Left lung (tissue), 10 donors: ENCODE measurements around the gene MPG. TPM values are rescaled to one million over a fixed set of nuclear protein-coding genes. Genes with fewer than 3 reads are reported as not detected.

ENCODE experiments used
- ATAC-seq: fragments of 200-7000 bp; cut with Tn5 transposase; one replicate; pipeline ENCODE4 v1.9.1; 2020; ENCODE audit warnings: moderate library complexity
- DNase-seq, 4 donors: peaks; one replicate each; pipeline ENCODE4 v3.0.0-alpha.2; 2013 to 2020
- H3K27ac ChIP-seq, 2 donors: fragments of 200-600 bp; sonication (generic) in 1 of 2; one replicate each; pipeline versions ENCODE4 v1.5.0 to v1.8.0; 2020 to 2021
- H3K27me3 ChIP-seq, 2 donors: fragments of 200-600 bp; sonication (generic) in 1 of 2; one replicate each; pipeline versions ENCODE4 v1.5.0 to v1.8.0; 2020 to 2021
- H3K36me3 ChIP-seq, 2 donors: fragments of 200-600 bp; sonication (generic) in 1 of 2; one replicate each; pipeline versions ENCODE4 v1.5.0 to v1.8.0; 2020 to 2021
- H3K4me1 ChIP-seq, 2 donors: fragments of 200-600 bp; one replicate each; pipeline ENCODE4 v1.8.0; 2021
- H3K4me3 ChIP-seq, 2 donors: fragments of 200-600 bp; sonication (generic) in 1 of 2; one replicate each; pipeline versions ENCODE4 v1.5.0 to v1.8.0; 2020 to 2021; ENCODE audit warnings: mild to moderate bottlenecking in 1 of 2
- H3K9me3 ChIP-seq, 2 donors: fragments of 200-600 bp; sonication (generic) in 1 of 2; one replicate each; pipeline versions ENCODE4 v1.5.0 to v1.8.0; 2020 to 2021
- CTCF ChIP-seq, 2 donors: fragments of 200-600 bp; sonication (generic) in 1 of 2; IDR thresholded peaks; one replicate each; pipeline versions ENCODE4 v1.5.0 to v1.8.0; 2021; ENCODE audit warnings: antibody characterized with exemption in 2 of 2
- intact Hi-C, 2 donors: fragments of 100-400 bp; cut with DNase I; formaldehyde crosslinking; loops; one replicate each; pipeline versions ENCODE4 v1.11.2 to v1.14.2; 2022
- polyA plus RNA-seq, 6 donors: library from polyadenylated mRNA; unstranded; fragments of 120-200 nt; gene quantifications; one replicate each; pipeline ENCODE4 v1.2.1, GENCODE V29; 2013; ENCODE audit not compliant: insufficient read length in 6 of 6
- total RNA-seq, 2 donors: library from RNA; stranded (reverse); fragmentation: NEBNext Ultra II Directional; extraction: Animal tissue kit (Norgen Biotek cat#: 25700); gene quantifications; one replicate each; pipeline ENCODE4 v1.2.1, GENCODE V29; 2021
- donor health status: DM: no; HTN: yes; CAD: no.
- donor health status: DM: no; HTN: no; CAD: no.

MPG gene
- total and polyA plus RNA-seq, 8 donors = 22.2 to 47.6 (median 29.5) TPM

GRCh38 chr16:117379-118365 lies 39.6 kb downstream of the MPG start:
- Histone ChIP-seq H3K4me3 (no peak overlapping the region), H3K9me3 (no peaks in the 10 kb centered on the region), H3K27me3 (no peaks in the 10 kb centered on the region), H3K36me3 (peaks cover 0 to 28% of the 10 kb centered on the region in 2 donors), H3K27ac (no peak overlapping the region), H3K4me1 (peaks cover 0 to 2% of the 10 kb centered on the region in 2 donors)
- peak; percentile 91 for ATAC-seq
- DNase-seq = peak; percentile 42 to 83 (median 66)
- intact Hi-C loops = no loop called here
- peak; percentile 50 to 71 for TF ChIP-seq CTCF (IDR thresholded peaks at IDR 0.05)

- Histone ChIP-seq H3K36me3 (peaks cover 0 to 34% of the 10 kb centered on the region in 2 donors), H3K4me3 (no peak overlapping the region), H3K9me3 (no peaks in the 10 kb centered on the region), H3K27me3 (no peaks in the 10 kb centered on the region), H3K27ac (no peak overlapping the region), H3K4me1 (peaks cover 0 to 2% of the 10 kb centered on the region in 2 donors)
- intact Hi-C loops = no loop called here
- no peak for DNase-seq
- no peak for ATAC-seq
- no peak for TF ChIP-seq CTCF (IDR thresholded peaks at IDR 0.05)
Measured at GRCh38 chr16:118857-119256, 40.8 kb downstream of the MPG start.

GRCh38 chr16:119295-119694 lies 41.3 kb downstream of the MPG start:
- peaks cover 0 to 2% of the 10 kb centered on the region in 2 donors for H3K4me1 ChIP-seq
- TF ChIP-seq CTCF (IDR thresholded peaks at IDR 0.05) = no peak
- no peak for DNase-seq
- H3K36me3 ChIP-seq = peaks cover 0 to 30% of the 10 kb centered on the region in 2 donors
- intact Hi-C loops = no loop called here
- no peak for ATAC-seq
- H3K4me3 ChIP-seq = no peak overlapping the region
- no peaks in the 10 kb centered on the region for H3K9me3 ChIP-seq
- no peaks in the 10 kb centered on the region for H3K27me3 ChIP-seq
- no peak overlapping the region for H3K27ac ChIP-seq

GRCh38 chr16:119835-120491 lies 41.9 kb downstream of the MPG start:
- H3K27ac ChIP-seq = no peak overlapping the region
- peaks cover 0 to 2% of the 10 kb centered on the region in 2 donors for H3K4me1 ChIP-seq
- DNase-seq (no peak), ATAC-seq (no peak)
- TF ChIP-seq CTCF (IDR thresholded peaks at IDR 0.05) = no peak
- no peaks in the 10 kb centered on the region for H3K9me3 ChIP-seq
- no peak overlapping the region for H3K4me3 ChIP-seq
- intact Hi-C loops = no loop called here
- H3K27me3 ChIP-seq = no peaks in the 10 kb centered on the region
- peaks cover 0 to 32% of the 10 kb centered on the region in 2 donors for H3K36me3 ChIP-seq

GRCh38 chr16:120756-121155 lies 42.7 kb downstream of the MPG start:
- Histone ChIP-seq H3K4me1 (peaks cover 0 to 2% of the 10 kb centered on the region in 2 donors), H3K36me3 (peaks cover 0 to 24% of the 10 kb centered on the region in 2 donors), H3K27ac (no peak overlapping the region), H3K27me3 (no peaks in the 10 kb centered on the region), H3K4me3 (no peak overlapping the region), H3K9me3 (no peaks in the 10 kb centered on the region)
- no peak for ATAC-seq
- intact Hi-C loops = no loop called here
- no peak for DNase-seq
- no peak for TF ChIP-seq CTCF (IDR thresholded peaks at IDR 0.05)
